Mesenchymal stem cell (in vitro differentiated cells and primary cell): ENCODE data around the gene CIB2.
A peak's percentile ranks its signal among the peaks of the same experiment; 100 is the strongest.

Source experiments
- DNase-seq: peaks from one replicate; pipeline ENCODE4 v3.0.0-alpha.2; 2013
- H2AFZ ChIP-seq: one replicate; pipeline ENCODE4 v1.6.1; 2013; ENCODE audit warnings: low read depth, mild to moderate bottlenecking, control low read depth, inconsistent platforms, low read length, moderate library complexity
- H2AK5ac ChIP-seq: 2 replicates; pipeline ENCODE4 v1.6.1; 2013; ENCODE audit warnings: low read length, moderate library complexity, mild to moderate bottlenecking, inconsistent platforms; ENCODE audit not compliant: severe bottlenecking
- H2BK120ac ChIP-seq: one replicate; pipeline ENCODE4 v1.6.1; 2013; ENCODE audit warnings: low read depth, mild to moderate bottlenecking, inconsistent platforms, low read length, moderate library complexity
- H2BK12ac ChIP-seq, 2 experiments: one replicate each; pipeline ENCODE4 v1.6.1; 2013; ENCODE audit warnings: inconsistent platforms in 2 of 2, low read length in 2 of 2, mild to moderate bottlenecking in 2 of 2, moderate library complexity in 2 of 2, control low read depth in 1 of 2
- H2BK15ac ChIP-seq: one replicate; pipeline ENCODE4 v1.6.1; 2013; ENCODE audit warnings: mild to moderate bottlenecking, low read depth, inconsistent platforms; ENCODE audit not compliant: poor library complexity, severe bottlenecking
- H2BK5ac ChIP-seq: 2 replicates; pipeline ENCODE4 v1.6.1; 2013; ENCODE audit warnings: low read depth, mild to moderate bottlenecking, low read length, control low read depth, inconsistent platforms; ENCODE audit not compliant: poor library complexity, severe bottlenecking
- H3K14ac ChIP-seq, 2 experiments: one replicate each; pipeline ENCODE4 v1.6.1; 2013; ENCODE audit warnings: inconsistent platforms in 2 of 2, low read length in 2 of 2, control low read depth in 1 of 2, mild to moderate bottlenecking in 1 of 2, moderate library complexity in 1 of 2
- H3K18ac ChIP-seq, 2 experiments: one replicate each; pipeline ENCODE4 v1.6.1; 2013; ENCODE audit warnings: inconsistent platforms in 2 of 2, low read length in 2 of 2, control low read depth in 1 of 2, low read depth in 1 of 2, mild to moderate bottlenecking in 1 of 2
- H3K23ac ChIP-seq, 2 experiments: one replicate each; pipeline ENCODE4 v1.6.1; 2013; ENCODE audit warnings: inconsistent platforms in 2 of 2, low read length in 2 of 2, mild to moderate bottlenecking in 2 of 2, moderate library complexity in 2 of 2, control low read depth in 1 of 2
- H3K27ac ChIP-seq: 2 replicates; pipeline ENCODE4 v1.5.1; 2013; ENCODE audit warnings: mild to moderate bottlenecking, moderate library complexity, low read length, control low read depth, inconsistent platforms; ENCODE audit not compliant: poor library complexity, severe bottlenecking
- H3K27me3 ChIP-seq, 2 experiments: 2 replicates each; pipeline versions ENCODE4 v1.6.1 to v1.7.0; 2013; ENCODE audit warnings: low read length in 2 of 2, mild to moderate bottlenecking in 2 of 2, moderate library complexity in 2 of 2, control low read depth in 1 of 2, inconsistent platforms in 1 of 2; ENCODE audit not compliant: control insufficient read depth in 1 of 2, insufficient read depth in 1 of 2
- H3K36me3 ChIP-seq, 2 experiments: 2 replicates each; pipeline versions ENCODE4 v1.6.1 to v1.7.0; 2013; ENCODE audit warnings: low read length in 2 of 2, control low read depth in 1 of 2, inconsistent platforms in 1 of 2, low read depth in 1 of 2, mild to moderate bottlenecking in 1 of 2; ENCODE audit not compliant: insufficient read depth in 2 of 2, control insufficient read depth in 1 of 2
- H3K4ac ChIP-seq, 2 experiments: one replicate each; pipeline ENCODE4 v1.6.1; 2013; ENCODE audit warnings: inconsistent platforms in 2 of 2, low read length in 2 of 2, mild to moderate bottlenecking in 2 of 2, moderate library complexity in 2 of 2, control low read depth in 1 of 2, low read depth in 1 of 2
- H3K4me1 ChIP-seq: 2 replicates; pipeline ENCODE4 v1.6.1; 2013; ENCODE audit warnings: low read depth, low read length, control low read depth; ENCODE audit not compliant: control insufficient read depth, insufficient read depth
- H3K4me2 ChIP-seq: 2 replicates; pipeline ENCODE4 v1.6.1; 2013; ENCODE audit warnings: low read length, mild to moderate bottlenecking, inconsistent platforms; ENCODE audit not compliant: poor library complexity, severe bottlenecking
- H3K4me3 ChIP-seq, 2 experiments: 2 replicates each; pipeline versions ENCODE4 v1.5.1 to v1.7.0; 2013; ENCODE audit warnings: low read length in 2 of 2, mild to moderate bottlenecking in 2 of 2, control low read depth in 1 of 2, low read depth in 1 of 2; ENCODE audit not compliant: insufficient read depth in 1 of 2
- H3K79me1 ChIP-seq: replicated peaks from 2 replicates; pipeline ENCODE4 v1.6.1; 2013; ENCODE audit warnings: mild to moderate bottlenecking, control low read depth, low read length, inconsistent platforms; ENCODE audit not compliant: poor library complexity, severe bottlenecking
- H3K9ac ChIP-seq: 2 replicates; pipeline ENCODE4 v1.7.0; 2013; ENCODE audit warnings: mild to moderate bottlenecking, low read length, moderate library complexity
- H3K9me3 ChIP-seq: 2 replicates; pipeline ENCODE4 v1.7.0; 2013; ENCODE audit warnings: mild to moderate bottlenecking, low read length; ENCODE audit not compliant: control insufficient read depth
- H4K8ac ChIP-seq: one replicate; pipeline ENCODE4 v1.6.1; 2013; ENCODE audit warnings: inconsistent platforms, mild to moderate bottlenecking, low read length, moderate library complexity
- H4K91ac ChIP-seq: one replicate; pipeline ENCODE4 v1.6.1; 2013; ENCODE audit warnings: mild to moderate bottlenecking, low read length, inconsistent platforms
- WGBS: methylation state at CpG from one replicate; pipeline ENCODE4 v1.1.7; 2013; ENCODE audit warnings: mixed read lengths; 5-methylcytosine and 5-hydroxymethylcytosine counted together

Gene CIB2

DNA sequence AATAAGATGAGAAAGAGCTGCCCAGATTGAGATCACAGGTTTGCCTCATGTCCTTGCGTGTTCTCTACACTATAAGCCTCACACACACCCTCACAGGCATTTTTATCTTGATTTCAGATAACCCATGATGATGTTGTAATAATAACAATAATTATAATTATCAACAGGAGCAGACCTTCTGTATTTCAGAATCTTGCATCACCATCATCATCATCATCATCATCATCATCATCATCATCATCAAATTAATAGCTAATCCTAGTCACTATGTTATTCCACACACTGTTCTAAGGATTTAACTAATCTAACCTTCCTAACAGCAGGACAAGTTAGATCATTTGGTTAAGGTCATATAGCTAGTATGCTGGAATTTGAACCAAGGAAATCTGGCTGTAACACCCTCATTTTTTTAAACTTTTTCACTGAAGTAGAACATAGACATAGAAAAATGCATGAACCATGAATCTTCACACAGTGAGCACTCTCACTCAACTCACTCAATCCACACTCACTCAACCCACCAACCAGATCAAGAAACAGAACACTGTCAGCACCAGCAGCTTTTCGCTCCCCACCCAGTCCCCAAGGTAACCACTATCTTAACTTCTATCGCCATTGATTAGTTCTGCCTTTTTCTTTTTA is 40.7 kb downstream of the CIB2 start:
- WGBS = 99% methylated on average over 2 of the region's 3 CpGs
- DNase-seq = no peak

GRCh38 chr15:78088773-78089080 is 42.5 kb downstream of the CIB2 start:
- no peak overlapping the region for H2BK15ac ChIP-seq
- no peak overlapping the region for H4K8ac ChIP-seq
- peaks cover 19% of the 10 kb centered on the region for H3K4me1 ChIP-seq
- peaks cover 0 to 20% of the 10 kb centered on the region in 2 experiments for H3K27me3 ChIP-seq
- H2BK120ac ChIP-seq = no peak overlapping the region
- no peak overlapping the region for H3K9ac ChIP-seq
- H3K14ac ChIP-seq = no peak overlapping the region
- H3K4me3 ChIP-seq = no peak overlapping the region
- no peak overlapping the region for H3K27ac ChIP-seq
- no peaks in the 10 kb centered on the region for H3K9me3 ChIP-seq
- no peak overlapping the region for H2BK12ac ChIP-seq
- no peak overlapping the region for H3K4me2 ChIP-seq
- no peak overlapping the region for H2AK5ac ChIP-seq
- no peak overlapping the region for H3K23ac ChIP-seq
- DNase-seq = no peak
- H3K4ac ChIP-seq = no peak overlapping the region
- no peak overlapping the region for H2AFZ ChIP-seq
- H3K36me3 ChIP-seq = no peaks in the 10 kb centered on the region
- H4K91ac ChIP-seq = no peak overlapping the region
- H2BK5ac ChIP-seq = no peak overlapping the region
- 74% methylated on average over 3 of the region's 3 CpGs for WGBS
- H3K18ac ChIP-seq = no peak overlapping the region
- H3K79me1 ChIP-seq = no peaks in the 10 kb centered on the region

More for the DNA sequence above, 40.7 kb downstream of the CIB2 start:
- Histone ChIP-seq H4K91ac (no peak overlapping the region), H2BK12ac (no peak overlapping the region), H2BK5ac (peak overlapping the region; percentile 46), H2AFZ (no peak overlapping the region), H4K8ac (no peak overlapping the region), H3K4ac (no peak overlapping the region), H3K4me1 (peaks cover 27% of the 10 kb centered on the region), H3K18ac (no peak overlapping the region), H3K27ac (peak overlapping the region; percentile 58), H2BK120ac (no peak overlapping the region), H3K79me1 (no peaks in the 10 kb centered on the region), H2BK15ac (no peak overlapping the region), H3K27me3 (peaks cover 0 to 32% of the 10 kb centered on the region in 2 experiments), H3K36me3 (no peaks in the 10 kb centered on the region), H3K4me2 (no peak overlapping the region), H3K14ac (no peak overlapping the region), H3K9ac (no peak overlapping the region), H3K23ac (no peak overlapping the region), H2AK5ac (peak overlapping the region; percentile 92), H3K9me3 (no peaks in the 10 kb centered on the region), H3K4me3 (no peak overlapping the region)

DNA sequence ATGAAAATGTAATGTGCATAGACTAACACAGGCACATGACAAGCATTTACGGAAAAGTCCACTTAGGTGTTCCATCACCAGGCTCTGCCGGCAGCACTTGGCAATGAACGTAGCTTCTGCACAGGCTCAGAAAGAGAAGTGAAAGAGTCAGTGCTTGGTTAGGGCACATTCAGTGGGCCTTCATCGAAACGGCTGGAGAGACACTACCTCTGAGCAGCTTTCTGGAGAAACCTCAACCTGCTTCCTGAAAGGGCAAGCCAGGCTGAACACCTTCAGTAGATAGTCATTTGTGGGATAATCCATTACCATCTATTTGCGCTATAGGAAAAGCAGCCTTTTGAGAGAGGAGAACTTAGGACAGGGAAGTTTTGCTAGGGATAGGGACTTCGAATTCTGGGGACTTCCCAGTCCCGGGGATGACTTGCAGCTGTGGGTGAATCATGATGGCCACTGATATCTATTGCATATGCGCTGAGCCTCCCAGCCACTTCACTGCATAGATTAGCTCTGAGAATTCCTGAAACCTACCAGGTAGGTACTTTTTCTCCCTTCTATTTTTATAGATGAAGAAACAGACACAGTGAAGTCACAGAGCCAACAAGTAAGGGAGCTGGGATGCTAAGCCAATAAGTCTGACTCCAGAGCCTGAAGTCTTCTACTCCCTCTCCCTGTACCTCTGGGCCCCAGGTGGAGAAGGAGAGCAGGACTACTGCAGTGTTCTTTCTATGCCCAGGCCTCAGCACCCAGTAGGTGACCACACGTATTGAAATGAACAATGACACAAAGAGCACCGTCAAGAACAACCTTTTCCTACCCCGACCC is 43.1 kb downstream of the CIB2 start:
- no peaks in the 10 kb centered on the region for H3K9me3 ChIP-seq
- H2AFZ ChIP-seq = no peak overlapping the region
- no peak overlapping the region for H3K27ac ChIP-seq
- H2BK120ac ChIP-seq = no peak overlapping the region
- H2BK5ac ChIP-seq = no peak overlapping the region
- no peak overlapping the region for H2BK15ac ChIP-seq
- no peaks in the 10 kb centered on the region for H3K36me3 ChIP-seq
- no peak overlapping the region for H3K4me3 ChIP-seq
- H3K14ac ChIP-seq = no peak overlapping the region
- no peak overlapping the region for H3K4ac ChIP-seq
- H4K91ac ChIP-seq = no peak overlapping the region
- H2BK12ac ChIP-seq = no peak overlapping the region
- 93% methylated on average over 12 of the region's 12 CpGs for WGBS
- DNase-seq = peak; percentile 32
- peaks cover 0 to 20% of the 10 kb centered on the region in 2 experiments for H3K27me3 ChIP-seq
- no peaks in the 10 kb centered on the region for H3K79me1 ChIP-seq
- H3K4me2 ChIP-seq = no peak overlapping the region
- H4K8ac ChIP-seq = no peak overlapping the region
- no peak overlapping the region for H3K9ac ChIP-seq
- no peak overlapping the region for H3K23ac ChIP-seq
- H3K4me1 ChIP-seq = peaks cover 16% of the 10 kb centered on the region
- H3K18ac ChIP-seq = no peak overlapping the region
- peak overlapping the region; percentile 19 for H2AK5ac ChIP-seq

DNA sequence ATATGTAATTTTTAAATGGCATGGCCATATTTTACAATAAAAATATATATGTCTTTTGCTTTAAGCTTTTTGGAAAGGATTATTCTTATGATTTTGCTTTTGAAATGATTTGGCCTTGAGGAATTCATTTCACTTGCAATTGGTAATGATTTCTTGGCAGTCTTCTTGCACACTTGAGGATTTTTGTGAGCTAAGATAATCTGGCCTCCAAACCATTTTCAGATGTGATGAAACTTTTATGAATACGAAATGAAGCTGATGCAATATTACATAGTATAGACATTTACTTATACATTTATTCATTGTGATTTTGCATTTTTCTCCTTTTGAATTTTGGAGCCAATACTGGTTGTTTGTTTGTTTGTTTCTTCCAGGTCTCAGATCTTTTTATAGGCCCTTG is 45.3 kb downstream of the CIB2 start:
- Histone ChIP-seq H2AFZ (no peak overlapping the region), H3K4me1 (peaks cover 9% of the 10 kb centered on the region), H4K8ac (no peak overlapping the region), H3K4me3 (no peak overlapping the region), H2BK12ac (no peak overlapping the region), H4K91ac (no peak overlapping the region), H3K4me2 (no peak overlapping the region), H3K27me3 (peaks cover 0 to 4% of the 10 kb centered on the region in 2 experiments), H3K4ac (no peak overlapping the region), H2BK5ac (no peak overlapping the region), H2BK120ac (no peak overlapping the region), H3K23ac (no peak overlapping the region), H3K27ac (no peak overlapping the region), H3K79me1 (no peaks in the 10 kb centered on the region), H3K9ac (no peak overlapping the region), H2AK5ac (no peak overlapping the region), H3K9me3 (no peaks in the 10 kb centered on the region), H3K18ac (no peak overlapping the region), H3K14ac (no peak overlapping the region), H3K36me3 (no peaks in the 10 kb centered on the region), H2BK15ac (no peak overlapping the region)
- DNase-seq = no peak
- no CpG with 5 or more reads among the region's 1 CpG for WGBS
